ENCODE measurements around the gene DPP8.
"Not testable (repeated sequence)": the region's sequence is repeated elsewhere in the genome, so short reads cannot be mapped to it uniquely, and the experiment has no call there.

Gene DPP8

GRCh38 chr15:65521350-65521749 lies 3.9 kb upstream of the DPP8 start:
- DNase-seq, result no peak

- no peak for DNase-seq
Measured at GRCh38 chr15:65518633-65519285, 1.3 kb upstream of the DPP8 start.

- DNase-seq, result no peak
Measured at GRCh38 chr15:65517866-65518207, 348 bp upstream of the DPP8 start.

GRCh38 chr15:65512807-65513416 lies 4.6 kb downstream of the DPP8 start:
- DNase-seq, result no peak

- no peak for DNase-seq
Measured at GRCh38 chr15:65512189-65512588, 5.3 kb downstream of the DPP8 start.

GRCh38 chr15:65509321-65509720 lies 8.2 kb downstream of the DPP8 start:
- no peak for DNase-seq

GRCh38 chr15:65494076-65494475 lies 23.4 kb downstream of the DPP8 start:
- no peak for DNase-seq

GRCh38 chr15:65484876-65485275 lies 32.6 kb downstream of the DPP8 start:
- no peak for DNase-seq

GRCh38 chr15:65476903-65477302 lies 40.6 kb downstream of the DPP8 start:
- DNase-seq, result peak; percentile 54

GRCh38 chr15:65470866-65471265 lies 46.6 kb downstream of the DPP8 start:
- no peak for DNase-seq

GRCh38 chr15:65468229-65468909 lies 49.1 kb downstream of the DPP8 start:
- DNase-seq, result no peak

- DNase-seq, result no peak
Measured at GRCh38 chr15:65466901-65467300, 50.6 kb downstream of the DPP8 start.

- DNase-seq, result not testable (repeated sequence)
Measured at GRCh38 chr15:65463096-65463495, 54.4 kb downstream of the DPP8 start.

- DNase-seq, result no peak
Measured at GRCh38 chr15:65460741-65461347, 56.6 kb downstream of the DPP8 start.

GRCh38 chr15:65455256-65455655 lies 62.2 kb downstream of the DPP8 start:
- DNase-seq, result not testable (repeated sequence)

- DNase-seq, result no peak
Measured at GRCh38 chr15:65451989-65452388, 65.5 kb downstream of the DPP8 start.

- no peak for DNase-seq
Measured at GRCh38 chr15:65450556-65450955, 66.9 kb downstream of the DPP8 start.

GRCh38 chr15:65447145-65447544 lies 70.3 kb downstream of the DPP8 start:
- DNase-seq, result no peak

- DNase-seq, result no peak
Measured at GRCh38 chr15:65434201-65434600, 83.3 kb downstream of the DPP8 start.

GRCh38 chr15:65431731-65432130 lies 85.8 kb downstream of the DPP8 start:
- no peak for DNase-seq

- no peak for DNase-seq
Measured at GRCh38 chr15:65426216-65426853, 91.2 kb downstream of the DPP8 start.

- no peak for DNase-seq
Measured at GRCh38 chr15:65424683-65425082, 92.8 kb downstream of the DPP8 start.

GRCh38 chr15:65423976-65424679 lies 93.4 kb downstream of the DPP8 start:
- peak; percentile 67 for DNase-seq

Data from NCI-H226 (cell line).